ENCODE results near the gene KLLN. TPM values are rescaled to one million over a fixed set of nuclear protein-coding genes. Genes with fewer than 3 reads are reported as not detected.
A peak's percentile ranks its signal among the peaks of the same experiment; 100 is the strongest.

KLLN gene
- total and polyA plus RNA-seq, 2 of the 13 experiments (the other 11 are each of a cell fraction or from before 2014, with no cell fraction given), result 0.08 to 0.44 TPM

DNA sequence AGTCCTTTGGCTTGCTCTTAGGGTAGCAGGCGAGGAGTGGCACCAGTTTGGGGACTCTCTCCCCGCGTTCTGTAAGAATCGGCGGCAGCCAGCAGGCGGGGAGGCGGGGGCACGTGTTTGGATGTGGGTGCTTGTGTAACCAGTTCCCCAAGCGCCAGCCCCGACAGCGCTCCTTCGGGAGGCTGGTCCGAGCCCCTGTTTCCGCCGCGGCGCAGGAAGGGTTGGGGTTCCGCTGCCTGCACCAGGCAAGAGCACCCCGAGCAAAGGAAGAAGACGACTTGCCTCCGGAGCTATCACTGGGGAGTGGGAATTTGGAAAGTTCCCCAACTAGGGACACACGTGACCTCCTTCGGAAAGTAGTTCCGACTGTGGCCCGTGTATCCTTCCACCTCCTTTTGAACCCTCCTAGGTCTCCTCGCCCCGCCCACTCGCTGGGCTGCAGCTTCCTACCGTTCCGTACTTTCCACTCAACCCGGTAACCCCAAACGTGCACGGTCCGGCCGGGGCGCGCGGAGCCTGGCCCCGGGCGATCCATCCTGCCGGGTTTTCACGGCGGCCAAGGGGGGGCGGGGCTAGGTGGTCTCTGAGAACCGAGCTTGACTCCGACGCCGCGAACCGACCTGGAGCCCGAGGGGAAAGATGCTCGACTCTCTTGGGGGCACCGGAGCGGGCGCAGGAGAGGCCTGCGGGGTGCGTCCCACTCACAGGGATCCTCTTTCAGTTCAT is 1.2 kb downstream of the KLLN start (continued):
- TF ChIP-seq, protein P1, sequence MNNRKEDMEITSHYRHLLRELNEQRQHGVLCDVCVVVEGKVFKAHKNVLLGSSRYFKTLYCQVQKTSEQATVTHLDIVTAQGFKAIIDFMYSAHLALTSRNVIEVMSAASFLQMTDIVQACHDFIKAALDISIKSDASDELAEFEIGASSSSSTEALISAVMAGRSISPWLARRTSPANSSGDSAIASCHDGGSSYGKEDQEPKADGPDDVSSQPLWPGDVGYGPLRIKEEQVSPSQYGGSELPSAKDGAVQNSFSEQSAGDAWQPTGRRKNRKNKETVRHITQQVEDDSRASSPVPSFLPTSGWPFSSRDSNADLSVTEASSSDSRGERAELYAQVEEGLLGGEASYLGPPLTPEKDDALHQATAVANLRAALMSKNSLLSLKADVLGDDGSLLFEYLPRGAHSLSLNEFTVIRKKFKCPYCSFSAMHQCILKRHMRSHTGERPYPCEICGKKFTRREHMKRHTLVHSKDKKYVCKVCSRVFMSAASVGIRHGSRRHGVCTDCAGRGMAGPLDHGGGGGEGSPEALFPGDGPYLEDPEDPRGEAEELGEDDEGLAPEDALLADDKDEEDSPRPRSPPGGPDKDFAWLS (CRISPR knock-in tag; IDR thresholded peaks at IDR 0.05; ENCODE audit: borderline replicate concordance), result no peak
- TF ChIP-seq GATA4 (IDR thresholded peaks at IDR 0.05; ENCODE audit: borderline replicate concordance, low read depth), result peak; percentile 54; the same call in 1 of the 2 replicates

DNA sequence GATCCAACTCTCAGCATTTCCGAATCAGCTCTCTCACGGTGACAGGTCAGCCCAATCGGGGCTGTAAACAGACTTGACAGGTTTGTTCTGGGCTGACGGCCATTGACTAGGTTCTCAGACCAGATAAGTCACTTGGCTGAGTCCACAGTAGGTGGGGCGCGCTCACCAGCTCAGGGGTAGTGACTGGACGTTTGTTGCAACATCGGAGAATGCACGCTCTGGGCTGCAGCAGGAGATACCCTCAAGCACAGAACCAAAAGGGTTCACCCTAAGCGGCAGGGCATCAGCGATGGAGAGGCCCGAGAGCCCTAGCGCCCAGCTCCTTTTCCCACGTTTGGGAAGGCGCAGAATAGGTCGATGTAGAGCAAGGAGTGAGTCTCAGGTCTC is 1.8 kb downstream of the KLLN start:
- Histone ChIP-seq H4K20me1 (ENCODE audit: insufficient read depth, low read length) (peaks cover 21% of the 10 kb centered on the region), H3K9me3 (ENCODE audit: low read length) (no peaks in the 10 kb centered on the region), H3K27me3 (ENCODE audit: control insufficient read depth in 1 of 2, insufficient read depth in 2 of 2, low read length in 2 of 2) (no peaks in the 10 kb centered on the region; a peak in 1 of 5 replicates), H3K4me1 (ENCODE audit: insufficient read depth, low read length) (peaks cover 13% of the 10 kb centered on the region), H3K27ac (ENCODE audit: extremely low read length, insufficient read depth, low read length) (peak overlapping the region; percentile 88), H3K4me2 (ENCODE audit: low read depth, low read length) (peak overlapping the region; percentile 97), H3K4me3 (replicated peaks in 1 of 3; ENCODE audit: insufficient read depth in 1 of 3, low read depth in 2 of 3, low read length in 3 of 3) (peak overlapping the region; percentile 65 to 94 (median 80)), H3K9ac (ENCODE audit: insufficient read depth, low read depth, low read length) (peak overlapping the region; percentile 82), H3K36me3 (replicated peaks in 1 of 2; ENCODE audit: control insufficient read depth in 1 of 2, insufficient read depth in 2 of 2, low read length in 2 of 2) (no peaks in the 10 kb centered on the region), H2AFZ (ENCODE audit: low read length) (peak overlapping the region; percentile 67), H3K79me2 (ENCODE audit: insufficient read depth, low read length) (peaks cover 25% of the 10 kb centered on the region)
- FAIRE-seq, result no peak
- TSS peak; percentile 85 for BruUV-seq (replicated peaks)
- WGBS (ENCODE audit: low lambda C conversion rate), result 0% methylated on average over 12 of the region's 16 CpGs
- in situ Hi-C loops (cut with HindIII; ENCODE audit: extremely low pct_ligation_motif_present, low pct_unique_long_range_greater_than_20kb), result loop anchor here (5.0 kb wide), 2 partner anchors 251 to 526 kb away; no protein-coding TSS in a partner anchor
- intact Hi-C loops (cut with micrococcal nuclease; ENCODE audit: unreplicated experiment), result no loop called here
- peak; percentile 82 for DNase-seq (ENCODE audit: low spot score)
- peak; percentile 61 for ATAC-seq
- ChIA-PET POLR2A (interaction anchor here (0.9 to 3.6 kb wide), 13 partner anchors 11 to 1840 kb away, joined by 3 to 31 read pairs (median 5); partner anchors contain the start of genes ATAD1, KIF20B and MINPP1), CTCF (ENCODE audit: low intra/inter-chr PET ratio, low total read pairs) (interaction anchor here (0.9 to 1.3 kb wide), 2 partner anchors 252 to 528 kb away, joined by 3 to 5 read pairs; no protein-coding TSS in a partner anchor)
- TF ChIP-seq, protein P2, sequence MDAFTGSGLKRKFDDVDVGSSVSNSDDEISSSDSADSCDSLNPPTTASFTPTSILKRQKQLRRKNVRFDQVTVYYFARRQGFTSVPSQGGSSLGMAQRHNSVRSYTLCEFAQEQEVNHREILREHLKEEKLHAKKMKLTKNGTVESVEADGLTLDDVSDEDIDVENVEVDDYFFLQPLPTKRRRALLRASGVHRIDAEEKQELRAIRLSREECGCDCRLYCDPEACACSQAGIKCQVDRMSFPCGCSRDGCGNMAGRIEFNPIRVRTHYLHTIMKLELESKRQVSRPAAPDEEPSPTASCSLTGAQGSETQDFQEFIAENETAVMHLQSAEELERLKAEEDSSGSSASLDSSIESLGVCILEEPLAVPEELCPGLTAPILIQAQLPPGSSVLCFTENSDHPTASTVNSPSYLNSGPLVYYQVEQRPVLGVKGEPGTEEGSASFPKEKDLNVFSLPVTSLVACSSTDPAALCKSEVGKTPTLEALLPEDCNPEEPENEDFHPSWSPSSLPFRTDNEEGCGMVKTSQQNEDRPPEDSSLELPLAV (CRISPR knock-in tag; conservative IDR thresholded peaks at IDR 0.05; ENCODE audit: low read depth), result no peak
- TF ChIP-seq, protein P3, sequence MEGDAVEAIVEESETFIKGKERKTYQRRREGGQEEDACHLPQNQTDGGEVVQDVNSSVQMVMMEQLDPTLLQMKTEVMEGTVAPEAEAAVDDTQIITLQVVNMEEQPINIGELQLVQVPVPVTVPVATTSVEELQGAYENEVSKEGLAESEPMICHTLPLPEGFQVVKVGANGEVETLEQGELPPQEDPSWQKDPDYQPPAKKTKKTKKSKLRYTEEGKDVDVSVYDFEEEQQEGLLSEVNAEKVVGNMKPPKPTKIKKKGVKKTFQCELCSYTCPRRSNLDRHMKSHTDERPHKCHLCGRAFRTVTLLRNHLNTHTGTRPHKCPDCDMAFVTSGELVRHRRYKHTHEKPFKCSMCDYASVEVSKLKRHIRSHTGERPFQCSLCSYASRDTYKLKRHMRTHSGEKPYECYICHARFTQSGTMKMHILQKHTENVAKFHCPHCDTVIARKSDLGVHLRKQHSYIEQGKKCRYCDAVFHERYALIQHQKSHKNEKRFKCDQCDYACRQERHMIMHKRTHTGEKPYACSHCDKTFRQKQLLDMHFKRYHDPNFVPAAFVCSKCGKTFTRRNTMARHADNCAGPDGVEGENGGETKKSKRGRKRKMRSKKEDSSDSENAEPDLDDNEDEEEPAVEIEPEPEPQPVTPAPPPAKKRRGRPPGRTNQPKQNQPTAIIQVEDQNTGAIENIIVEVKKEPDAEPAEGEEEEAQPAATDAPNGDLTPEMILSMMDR (CRISPR knock-in tag; IDR thresholded peaks at IDR 0.05), result peak; percentile 75
- TF ChIP-seq ZNF766 (CRISPR knock-in tag; IDR thresholded peaks at IDR 0.05; ENCODE audit: borderline replicate concordance), result peak; percentile 9; the same call in 1 of the 2 replicates
- TF ChIP-seq, protein P4, sequence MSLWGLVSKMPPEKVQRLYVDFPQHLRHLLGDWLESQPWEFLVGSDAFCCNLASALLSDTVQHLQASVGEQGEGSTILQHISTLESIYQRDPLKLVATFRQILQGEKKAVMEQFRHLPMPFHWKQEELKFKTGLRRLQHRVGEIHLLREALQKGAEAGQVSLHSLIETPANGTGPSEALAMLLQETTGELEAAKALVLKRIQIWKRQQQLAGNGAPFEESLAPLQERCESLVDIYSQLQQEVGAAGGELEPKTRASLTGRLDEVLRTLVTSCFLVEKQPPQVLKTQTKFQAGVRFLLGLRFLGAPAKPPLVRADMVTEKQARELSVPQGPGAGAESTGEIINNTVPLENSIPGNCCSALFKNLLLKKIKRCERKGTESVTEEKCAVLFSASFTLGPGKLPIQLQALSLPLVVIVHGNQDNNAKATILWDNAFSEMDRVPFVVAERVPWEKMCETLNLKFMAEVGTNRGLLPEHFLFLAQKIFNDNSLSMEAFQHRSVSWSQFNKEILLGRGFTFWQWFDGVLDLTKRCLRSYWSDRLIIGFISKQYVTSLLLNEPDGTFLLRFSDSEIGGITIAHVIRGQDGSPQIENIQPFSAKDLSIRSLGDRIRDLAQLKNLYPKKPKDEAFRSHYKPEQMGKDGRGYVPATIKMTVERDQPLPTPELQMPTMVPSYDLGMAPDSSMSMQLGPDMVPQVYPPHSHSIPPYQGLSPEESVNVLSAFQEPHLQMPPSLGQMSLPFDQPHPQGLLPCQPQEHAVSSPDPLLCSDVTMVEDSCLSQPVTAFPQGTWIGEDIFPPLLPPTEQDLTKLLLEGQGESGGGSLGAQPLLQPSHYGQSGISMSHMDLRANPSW (CRISPR knock-in tag; IDR thresholded peaks at IDR 0.05; ENCODE audit: borderline replicate concordance), result no peak
- TF ChIP-seq, protein P5, sequence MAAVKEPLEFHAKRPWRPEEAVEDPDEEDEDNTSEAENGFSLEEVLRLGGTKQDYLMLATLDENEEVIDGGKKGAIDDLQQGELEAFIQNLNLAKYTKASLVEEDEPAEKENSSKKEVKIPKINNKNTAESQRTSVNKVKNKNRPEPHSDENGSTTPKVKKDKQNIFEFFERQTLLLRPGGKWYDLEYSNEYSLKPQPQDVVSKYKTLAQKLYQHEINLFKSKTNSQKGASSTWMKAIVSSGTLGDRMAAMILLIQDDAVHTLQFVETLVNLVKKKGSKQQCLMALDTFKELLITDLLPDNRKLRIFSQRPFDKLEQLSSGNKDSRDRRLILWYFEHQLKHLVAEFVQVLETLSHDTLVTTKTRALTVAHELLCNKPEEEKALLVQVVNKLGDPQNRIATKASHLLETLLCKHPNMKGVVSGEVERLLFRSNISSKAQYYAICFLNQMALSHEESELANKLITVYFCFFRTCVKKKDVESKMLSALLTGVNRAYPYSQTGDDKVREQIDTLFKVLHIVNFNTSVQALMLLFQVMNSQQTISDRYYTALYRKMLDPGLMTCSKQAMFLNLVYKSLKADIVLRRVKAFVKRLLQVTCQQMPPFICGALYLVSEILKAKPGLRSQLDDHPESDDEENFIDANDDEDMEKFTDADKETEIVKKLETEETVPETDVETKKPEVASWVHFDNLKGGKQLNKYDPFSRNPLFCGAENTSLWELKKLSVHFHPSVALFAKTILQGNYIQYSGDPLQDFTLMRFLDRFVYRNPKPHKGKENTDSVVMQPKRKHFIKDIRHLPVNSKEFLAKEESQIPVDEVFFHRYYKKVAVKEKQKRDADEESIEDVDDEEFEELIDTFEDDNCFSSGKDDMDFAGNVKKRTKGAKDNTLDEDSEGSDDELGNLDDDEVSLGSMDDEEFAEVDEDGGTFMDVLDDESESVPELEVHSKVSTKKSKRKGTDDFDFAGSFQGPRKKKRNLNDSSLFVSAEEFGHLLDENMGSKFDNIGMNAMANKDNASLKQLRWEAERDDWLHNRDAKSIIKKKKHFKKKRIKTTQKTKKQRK (IDR thresholded peaks at IDR 0.05; ENCODE audit: low read length), result no peak
- peak; percentile 74 for TF ChIP-seq ZNF772 (CRISPR knock-in tag; IDR thresholded peaks at IDR 0.05)

Data from HepG2 (cell line).